OCI-LY3 (cell line): ENCODE data around the gene KCNS1.
A peak's percentile ranks its signal among the peaks of the same experiment; 100 is the strongest.

ENCODE experiments used
- H2AFZ ChIP-seq: fragments of 200-600, 300-600 bp; shearing (Covaris generic); 2 replicates; pipeline ENCODE4 v1.6.0; 2014; ENCODE audit warnings: antibody characterized with exemption, low read depth, low read length
- H3K27ac ChIP-seq: fragments of 200-600, 300-600 bp; sonication (generic); 2 replicates; pipeline ENCODE4 v1.5.1; 2014; ENCODE audit warnings: mild to moderate bottlenecking, low read length, moderate library complexity, mixed read lengths
- H3K27me3 ChIP-seq: fragments of 200-600, 300-600 bp; sonication (generic); 2 replicates; pipeline ENCODE4 v1.6.1; 2014; ENCODE audit warnings: low read depth, low read length, mixed read lengths
- H3K36me3 ChIP-seq: fragments of 200-600, 300-600 bp; sonication (generic); replicated peaks from 2 replicates; pipeline ENCODE3; 2014; ENCODE audit warnings: low read depth, low read length, mixed read lengths
- H3K4me1 ChIP-seq: fragments of 300-600, 200-600 bp; sonication (generic); 2 replicates; pipeline ENCODE4 v1.6.1; 2014; ENCODE audit warnings: low read length, mixed read lengths
- H3K4me2 ChIP-seq: fragments of 200-600, 300-600 bp; sonication (generic); 2 replicates; pipeline ENCODE4 v1.6.1; 2014; ENCODE audit warnings: low read length, mixed read lengths
- H3K4me3 ChIP-seq: fragments of 300-600, 200-600 bp; sonication (generic); 2 replicates; pipeline ENCODE4 v1.5.1; 2014; ENCODE audit warnings: antibody characterized with exemption, mild to moderate bottlenecking, low read length, moderate library complexity
- H3K79me2 ChIP-seq: fragments of 300-600, 200-600 bp; shearing (Covaris generic); 2 replicates; pipeline ENCODE4 v1.6.1; 2014; ENCODE audit warnings: mild to moderate bottlenecking, low read length, mixed read lengths
- H3K9ac ChIP-seq: fragments of 300-600, 200-600 bp; shearing (Covaris generic); 2 replicates; pipeline ENCODE4 v1.6.0; 2014; ENCODE audit warnings: mild to moderate bottlenecking, low read length, moderate library complexity
- H3K9me3 ChIP-seq: fragments of 200-600, 300-600 bp; shearing (Covaris generic); 2 replicates; pipeline ENCODE4 v1.6.1; 2014; ENCODE audit warnings: low read length, mixed read lengths; ENCODE audit not compliant: insufficient read depth
- H4K20me1 ChIP-seq: fragments of 200-600, 300-600 bp; sonication (generic); 2 replicates; pipeline ENCODE4 v1.6.1; 2016; ENCODE audit warnings: low read length, mixed read lengths; ENCODE audit not compliant: insufficient read depth
- EZH2phosphoT487 ChIP-seq: fragments of 200-600 bp; shearing (Covaris generic); IDR thresholded peaks from 2 replicates; pipeline ENCODE4 v1.6.1; 2018; ENCODE audit warnings: antibody characterized with exemption, mixed run types, low read depth
- TF ChIP-seq, protein P1 (sequence below): fragments of 200-600, 300-600 bp; sonication (generic); IDR thresholded peaks from 2 replicates; pipeline ENCODE4 v1.5.1; 2014; ENCODE audit warnings: antibody characterized with exemption, low read length, low read depth

The KCNS1 gene

DNA sequence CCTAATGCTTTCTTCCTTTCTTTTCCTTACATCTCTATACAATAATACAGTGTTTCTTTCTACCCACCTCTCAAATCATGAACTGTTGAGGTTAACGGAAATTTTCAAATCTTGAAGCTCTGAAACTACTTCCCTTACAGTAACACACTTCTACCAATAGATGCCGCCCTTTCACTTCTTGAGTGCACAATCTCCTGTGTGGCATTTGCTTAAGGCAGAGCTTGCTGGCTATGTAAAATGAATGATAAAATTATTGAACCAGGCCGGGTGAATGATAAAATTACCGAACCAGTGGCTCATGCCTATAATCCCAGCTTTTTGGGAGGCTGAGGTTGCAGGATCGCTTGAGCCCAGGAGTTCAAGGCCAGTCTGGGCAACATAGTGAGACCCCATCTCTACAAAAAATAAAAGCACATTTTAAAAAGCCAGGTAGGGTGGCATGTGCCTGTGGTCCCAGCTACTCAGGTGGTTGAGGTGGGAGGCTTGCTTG is 56.8 kb downstream of the KCNS1 start:
- Histone ChIP-seq H3K27ac (peak overlapping the region; percentile 25), H2AFZ (no peak overlapping the region), H3K4me2 (no peak overlapping the region), H4K20me1 (peaks cover 93% of the 10 kb centered on the region), H3K4me1 (peaks cover 13% of the 10 kb centered on the region), H3K36me3 (peaks cover 74% of the 10 kb centered on the region), H3K27me3 (no peaks in the 10 kb centered on the region), H3K9me3 (no peaks in the 10 kb centered on the region), H3K79me2 (peaks cover 100% of the 10 kb centered on the region), H3K4me3 (no peak overlapping the region), H3K9ac (no peak overlapping the region)
- no peak for TF ChIP-seq EZH2phosphoT487
- TF ChIP-seq, protein P1, sequence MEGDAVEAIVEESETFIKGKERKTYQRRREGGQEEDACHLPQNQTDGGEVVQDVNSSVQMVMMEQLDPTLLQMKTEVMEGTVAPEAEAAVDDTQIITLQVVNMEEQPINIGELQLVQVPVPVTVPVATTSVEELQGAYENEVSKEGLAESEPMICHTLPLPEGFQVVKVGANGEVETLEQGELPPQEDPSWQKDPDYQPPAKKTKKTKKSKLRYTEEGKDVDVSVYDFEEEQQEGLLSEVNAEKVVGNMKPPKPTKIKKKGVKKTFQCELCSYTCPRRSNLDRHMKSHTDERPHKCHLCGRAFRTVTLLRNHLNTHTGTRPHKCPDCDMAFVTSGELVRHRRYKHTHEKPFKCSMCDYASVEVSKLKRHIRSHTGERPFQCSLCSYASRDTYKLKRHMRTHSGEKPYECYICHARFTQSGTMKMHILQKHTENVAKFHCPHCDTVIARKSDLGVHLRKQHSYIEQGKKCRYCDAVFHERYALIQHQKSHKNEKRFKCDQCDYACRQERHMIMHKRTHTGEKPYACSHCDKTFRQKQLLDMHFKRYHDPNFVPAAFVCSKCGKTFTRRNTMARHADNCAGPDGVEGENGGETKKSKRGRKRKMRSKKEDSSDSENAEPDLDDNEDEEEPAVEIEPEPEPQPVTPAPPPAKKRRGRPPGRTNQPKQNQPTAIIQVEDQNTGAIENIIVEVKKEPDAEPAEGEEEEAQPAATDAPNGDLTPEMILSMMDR, result peak; percentile 95

DNA sequence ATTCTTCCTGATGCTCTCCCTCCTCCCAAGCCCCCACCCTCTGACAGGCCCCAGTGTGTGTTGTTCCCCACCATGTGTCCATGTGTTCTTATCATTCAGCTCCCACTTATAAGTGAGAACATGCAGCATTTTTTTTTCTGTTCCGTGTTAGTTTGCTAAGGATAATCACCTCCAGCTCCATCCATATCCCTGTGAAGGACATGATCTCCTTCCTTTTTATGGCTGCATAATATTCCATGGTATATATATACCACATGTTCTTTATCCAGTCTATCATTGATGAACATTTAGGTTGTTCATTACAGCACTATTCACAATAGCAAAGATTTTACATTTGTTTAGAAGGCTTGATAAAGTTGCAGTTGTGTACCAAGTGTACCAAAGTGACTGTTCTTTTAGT is 57.9 kb downstream of the KCNS1 start:
- TF ChIP-seq, protein P1, result no peak
- no peak for TF ChIP-seq EZH2phosphoT487
- Histone ChIP-seq H3K79me2 (peaks cover 100% of the 10 kb centered on the region), H3K4me3 (no peak overlapping the region), H3K36me3 (peaks cover 67% of the 10 kb centered on the region), H4K20me1 (peaks cover 93% of the 10 kb centered on the region), H3K4me1 (peaks cover 4% of the 10 kb centered on the region), H3K27me3 (no peaks in the 10 kb centered on the region), H3K9me3 (no peaks in the 10 kb centered on the region), H3K4me2 (no peak overlapping the region), H3K9ac (no peak overlapping the region), H2AFZ (no peak overlapping the region), H3K27ac (peak overlapping the region; percentile 25; the same call in 1 of the 2 replicates)
